H1 (cell line): ENCODE data around the gene SMTNL2. TPM values are rescaled to one million over a fixed set of nuclear protein-coding genes. Genes with fewer than 3 reads are reported as not detected.

Experiments used
- KDM5A ChIP-seq: fragments of 200-600 bp; IDR thresholded peaks from 2 replicates; pipeline ENCODE4 v1.7.1; 2012; ENCODE audit warnings: mild to moderate bottlenecking, low read length, inconsistent platforms, mixed read lengths
- RXRA ChIP-seq: IDR thresholded peaks from 2 replicates; pipeline ENCODE4 v1.6.1; 2011; ENCODE audit warnings: low read depth, mild to moderate bottlenecking, low read length, moderate library complexity; ENCODE audit not compliant: insufficient read depth
- YY1 ChIP-seq: IDR thresholded peaks from 2 replicates; pipeline ENCODE4 v1.6.1; 2011; ENCODE audit warnings: low read depth, mild to moderate bottlenecking, low read length
- polyA plus RNA-seq, 7 experiments: library from polyadenylated mRNA; depleted of rRNA in 3 of 7; stranded (reverse) in 5 of 7; unstranded in 2 of 7; fragments of >200 nt in 5 of 7; fragments of 200-250 nt in 2 of 7; gene quantifications; 1 replicate in 5 of 7; 2 replicates in 1 of 7; 4 replicates in 1 of 7; pipeline versions ENCODE4 v1.2.1 to v1.2.3, GENCODE V29; 2011 to 2013; ENCODE audit warnings: missing spikeins in 2 of 7, mixed read lengths in 2 of 7
- total RNA-seq: library from RNA; stranded (reverse); fragmentation: NEBNext Ultra II Directional; extraction: Animal tissue kit (Norgen Biotek cat#: 25700); gene quantifications from 2 replicates; pipeline ENCODE4 v1.2.1, GENCODE V29; 2021

Gene SMTNL2
- total and polyA plus RNA-seq, 2 of the 8 experiments (the other 6 are each of a cell fraction or from before 2014, with no cell fraction given) = 3.6 to 4.5 TPM

GRCh38 chr17:4594406-4594805 lies 10.1 kb downstream of the SMTNL2 start (continued):
- no peak for TF ChIP-seq RXRA
- TF ChIP-seq YY1 = no peak
- no peak for TF ChIP-seq KDM5A
